SKM-1 treated with dmso at 0.1 percent for 144 hours (cell line): Measurements from ENCODE around the gene MACROD2.

Source experiments
- DNase-seq: peaks from one replicate; lab custom pipeline; 2025; ENCODE audit not compliant: unreplicated experiment; lab: John Stamatoyannopoulos, UW

The MACROD2 gene

GRCh38 chr20:14885661-14886060 lies 890.3 kb downstream of the MACROD2 start:
- no peak for DNase-seq

DNA sequence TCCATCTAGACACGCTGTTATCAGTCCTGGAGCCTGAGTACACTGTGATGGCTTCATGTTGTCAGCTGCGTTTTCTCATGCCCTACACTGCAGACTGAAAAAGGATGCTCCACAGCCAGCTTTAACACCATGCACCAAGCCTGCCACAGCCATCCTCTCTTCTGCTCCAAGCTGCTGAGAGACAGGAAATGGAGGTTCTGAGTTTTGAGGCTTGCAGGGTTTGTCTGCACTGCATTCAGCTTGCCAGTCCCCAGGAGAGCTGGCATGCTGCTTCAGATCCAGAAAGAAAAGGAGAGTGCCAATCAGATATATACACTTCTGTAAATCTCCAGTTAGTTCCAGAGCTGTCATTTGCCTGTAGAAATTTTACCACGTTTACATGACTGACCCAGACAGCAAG lies 892.8 kb downstream of the MACROD2 start:
- DNase-seq = no peak

DNA sequence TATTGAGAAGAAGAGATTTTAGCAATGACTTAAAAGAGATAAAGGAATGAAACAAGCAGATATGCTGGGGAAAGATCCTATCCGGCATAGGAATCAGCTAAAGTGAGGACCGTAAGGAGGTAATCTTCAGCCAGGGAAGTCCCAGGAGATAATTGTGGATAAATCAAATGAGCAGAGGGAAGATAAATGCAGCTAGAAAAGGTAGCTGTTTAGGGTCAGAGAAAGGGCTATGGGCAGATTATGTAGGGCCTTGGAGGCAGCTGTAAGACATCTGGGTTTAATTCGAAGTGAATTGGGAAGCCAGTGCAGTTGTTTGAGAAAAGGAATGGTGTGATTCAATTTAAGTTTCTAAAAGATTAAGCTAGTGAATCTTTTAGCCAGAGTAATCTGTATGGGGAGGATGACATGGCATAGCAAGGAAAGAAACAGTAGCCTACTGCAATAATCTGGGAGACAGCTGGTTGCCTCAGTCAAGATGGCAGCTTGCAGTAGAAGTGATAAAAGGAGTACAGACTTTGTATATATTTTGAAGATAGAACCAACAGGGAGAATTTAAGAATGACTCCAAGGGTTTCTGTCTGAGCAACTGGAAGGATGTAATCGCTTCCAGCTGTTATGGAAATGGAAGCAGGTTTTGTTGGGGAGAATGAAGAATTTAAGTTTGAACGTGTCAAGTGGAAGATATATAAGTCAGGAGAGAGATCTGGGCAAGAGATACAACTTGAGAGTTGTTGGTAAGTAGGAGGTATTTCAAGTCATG lies 894.4 kb downstream of the MACROD2 start:
- DNase-seq = no peak

DNA sequence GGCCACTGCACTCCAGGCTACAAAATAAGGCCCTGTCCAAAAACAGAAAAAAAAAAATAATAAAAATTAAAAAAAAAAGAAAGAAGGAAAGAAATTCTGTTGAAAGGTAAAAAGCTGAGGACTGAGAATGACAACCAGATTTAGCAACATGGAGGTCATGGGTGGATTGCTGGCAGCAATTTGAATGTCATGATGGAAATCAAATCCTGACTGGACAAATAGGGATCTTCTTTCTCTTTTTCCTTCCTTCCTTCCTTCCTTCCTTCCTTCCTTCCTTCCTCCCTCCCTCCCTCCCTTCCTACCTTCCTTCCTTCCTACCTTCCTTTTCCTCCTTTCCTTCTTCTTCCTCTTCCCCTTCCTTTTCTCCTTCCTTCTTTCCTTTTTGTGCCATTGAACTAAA lies 895.4 kb downstream of the MACROD2 start:
- no peak for DNase-seq

GRCh38 chr20:14892782-14893181 lies 897.5 kb downstream of the MACROD2 start:
- DNase-seq = no peak

GRCh38 chr20:14896569-14896968 lies 901.3 kb downstream of the MACROD2 start:
- DNase-seq = no peak

- no peak for DNase-seq
Observed at GRCh38 chr20:14897608-14898007, 902.3 kb downstream of the MACROD2 start.

DNA sequence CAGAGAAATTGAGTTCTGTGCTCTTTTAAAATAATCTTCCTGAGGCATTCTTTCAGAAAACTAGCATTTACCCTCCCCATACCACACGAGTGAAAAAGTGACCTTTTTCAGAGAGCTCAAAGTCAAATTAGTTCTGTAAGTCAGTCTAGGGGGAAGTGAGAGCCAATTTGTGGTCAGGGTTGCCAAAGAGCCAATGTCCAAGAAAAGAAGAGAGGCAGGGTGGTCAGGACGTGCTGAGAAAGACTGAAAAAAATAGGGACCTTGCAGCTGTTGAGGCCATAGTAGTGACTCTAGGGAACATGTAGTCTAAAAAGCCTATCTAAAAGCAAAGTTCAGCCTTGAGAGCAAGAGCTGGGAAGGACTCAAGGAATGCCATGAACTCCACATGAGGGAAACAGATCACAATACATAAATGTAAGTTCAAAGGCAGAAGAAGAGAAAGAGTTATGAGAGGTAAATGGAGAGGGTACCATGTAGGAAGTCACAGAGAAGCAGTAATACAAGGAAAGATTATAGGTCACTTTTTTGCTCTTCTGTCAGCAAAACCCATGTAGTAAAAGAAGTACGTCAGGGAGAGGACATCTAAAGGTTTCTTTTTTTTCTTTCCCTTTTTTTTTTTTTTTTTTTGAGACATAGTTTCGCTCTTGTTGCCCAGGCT lies 907.2 kb downstream of the MACROD2 start:
- DNase-seq = peak; percentile 80

- no peak for DNase-seq
Observed at GRCh38 chr20:14906908-14907434, 911.7 kb downstream of the MACROD2 start.

GRCh38 chr20:14910126-14910525 lies 914.8 kb downstream of the MACROD2 start:
- DNase-seq = no peak

DNA sequence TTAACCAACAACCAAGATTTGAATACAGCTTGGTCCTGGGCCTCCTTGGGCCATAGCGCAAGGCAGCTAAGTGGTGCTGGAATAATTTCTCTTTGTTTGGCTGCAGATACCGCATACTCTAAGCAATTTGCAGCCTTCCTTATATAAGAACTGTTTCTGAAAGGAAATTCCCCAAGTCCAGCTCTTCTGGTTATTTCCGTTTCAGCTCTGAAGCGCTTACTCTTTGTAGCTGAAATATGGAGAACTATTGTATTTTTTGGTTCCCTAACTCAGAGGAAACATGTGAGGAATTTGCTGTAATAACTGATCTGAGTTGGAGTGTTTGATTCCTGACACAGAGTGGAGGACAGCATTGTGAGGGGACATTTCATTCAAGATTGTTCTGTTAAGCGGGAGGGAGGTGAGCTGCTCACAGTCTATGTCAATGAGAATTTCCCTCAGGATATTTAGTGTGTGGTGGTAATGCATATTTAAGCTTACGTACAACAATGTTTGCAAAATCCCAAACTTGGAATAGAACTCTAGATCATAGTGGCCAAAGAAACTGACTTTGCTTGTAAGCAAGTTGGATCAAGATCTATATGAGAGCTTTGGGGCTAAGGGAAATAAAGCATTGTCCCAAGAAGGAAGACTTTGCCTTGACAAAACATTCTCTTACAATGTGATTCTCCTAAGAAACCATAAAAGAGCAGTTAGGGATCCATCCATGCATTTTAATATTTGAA lies 918.7 kb downstream of the MACROD2 start:
- no peak for DNase-seq

DNA sequence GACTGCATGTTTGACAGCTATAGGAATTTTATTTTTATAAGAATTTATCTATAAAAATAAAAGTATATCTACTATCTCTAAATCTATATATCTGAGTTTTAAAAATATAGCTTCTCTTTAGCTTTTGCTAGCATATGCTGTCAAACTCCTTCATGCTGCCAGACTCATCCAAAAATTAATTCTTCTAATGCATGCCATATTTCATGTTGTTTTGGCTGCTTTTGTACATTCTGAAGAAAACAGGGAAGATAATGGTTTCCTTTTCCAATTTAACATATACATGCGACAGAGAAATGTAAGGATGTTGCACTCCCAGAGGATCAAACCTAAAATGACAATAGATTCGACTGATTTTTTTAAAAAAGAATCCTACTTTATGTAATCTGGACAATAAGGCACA lies 919.3 kb downstream of the MACROD2 start:
- no peak for DNase-seq

GRCh38 chr20:14915356-14915755 lies 920.0 kb downstream of the MACROD2 start:
- no peak for DNase-seq

- no peak for DNase-seq
Observed at GRCh38 chr20:14916360-14916920, 921.1 kb downstream of the MACROD2 start.

- DNase-seq = no peak
Observed at GRCh38 chr20:14918281-14918680, 923.0 kb downstream of the MACROD2 start.

GRCh38 chr20:14918976-14919375 lies 923.7 kb downstream of the MACROD2 start:
- no peak for DNase-seq

DNA sequence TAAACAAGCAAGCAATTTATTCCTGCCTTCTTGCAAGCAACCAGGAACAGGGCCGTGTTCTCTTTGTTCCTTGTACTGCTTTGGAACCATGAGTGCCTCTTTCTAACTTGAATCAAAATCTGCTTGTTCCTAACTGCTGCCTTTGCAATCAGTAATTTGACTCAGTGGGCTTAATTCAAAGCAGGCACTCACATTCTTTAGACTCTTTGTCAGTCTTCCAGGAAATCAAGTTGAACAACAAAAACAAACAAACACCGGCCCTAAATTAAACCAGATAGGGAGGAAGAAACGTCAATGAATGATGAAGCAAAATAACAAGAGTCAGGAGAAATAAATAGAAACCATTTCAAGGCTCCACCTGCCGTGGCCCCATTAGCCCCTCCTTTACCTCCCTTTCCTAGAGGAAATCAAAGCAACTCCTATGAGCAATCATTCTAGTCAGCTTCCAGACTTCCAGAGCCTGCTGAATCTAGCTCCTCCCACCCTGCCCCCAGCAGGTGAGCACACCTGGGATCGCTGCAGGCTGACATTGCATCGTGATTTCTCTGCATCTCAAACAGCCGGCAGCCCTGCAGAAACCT lies 924.3 kb downstream of the MACROD2 start:
- DNase-seq = no peak

- no peak for DNase-seq
Observed at GRCh38 chr20:14921513-14921912, 926.2 kb downstream of the MACROD2 start.

GRCh38 chr20:14922503-14923267 lies 927.4 kb downstream of the MACROD2 start:
- no peak for DNase-seq

DNA sequence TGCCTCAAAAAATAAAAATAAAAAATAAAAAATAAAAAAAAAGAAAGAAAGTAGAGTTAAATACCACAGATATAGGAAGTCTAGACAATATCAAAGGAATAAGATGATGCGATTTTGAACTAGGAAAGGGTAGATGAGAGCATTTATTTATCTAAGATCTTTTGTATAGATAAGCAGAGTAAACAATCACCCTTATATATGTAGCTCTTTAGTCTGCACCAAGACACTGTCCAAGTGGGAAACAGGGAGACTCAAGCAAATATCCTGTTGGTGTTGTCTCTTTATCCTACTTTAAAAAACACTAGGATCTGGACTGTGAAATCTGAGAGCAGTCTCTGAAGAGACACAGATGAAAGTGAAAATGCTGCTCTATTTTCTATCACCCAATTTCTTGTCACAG lies 929.1 kb downstream of the MACROD2 start:
- no peak for DNase-seq
